Inferior parietal cortex (tissue), 1 donor: Measurements from ENCODE around the gene P2RX7.
A peak's percentile ranks its signal among the peaks of the same experiment; 100 is the strongest.
"Not testable (repeated sequence)": the region's sequence is repeated elsewhere in the genome, so short reads cannot be mapped to it uniquely, and the experiment has no call there.

Experiments used
- DNase-seq: peaks from one replicate; pipeline ENCODE4 v3.0.0-alpha.2; 2016; ENCODE audit errors: extremely low spot score

Gene P2RX7

DNA sequence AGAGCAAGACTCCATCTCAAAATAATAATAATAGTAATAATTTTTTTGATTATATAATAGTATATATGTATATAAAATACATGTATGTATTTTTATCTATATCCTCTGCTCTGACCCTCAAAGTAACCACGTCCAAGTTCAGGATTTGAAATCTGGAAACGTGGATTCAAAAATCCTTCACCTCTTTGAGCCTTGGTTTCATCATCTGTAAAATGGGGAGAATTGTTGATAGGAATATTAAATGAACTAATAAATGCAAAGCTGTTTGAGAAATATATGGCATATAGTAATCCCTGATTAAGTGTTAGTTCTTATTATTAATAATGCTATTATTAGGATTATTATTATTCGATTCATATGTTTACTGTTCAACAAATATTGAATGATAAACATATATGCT lies 2.6 kb downstream of the P2RX7 start:
- no peak for DNase-seq

DNA sequence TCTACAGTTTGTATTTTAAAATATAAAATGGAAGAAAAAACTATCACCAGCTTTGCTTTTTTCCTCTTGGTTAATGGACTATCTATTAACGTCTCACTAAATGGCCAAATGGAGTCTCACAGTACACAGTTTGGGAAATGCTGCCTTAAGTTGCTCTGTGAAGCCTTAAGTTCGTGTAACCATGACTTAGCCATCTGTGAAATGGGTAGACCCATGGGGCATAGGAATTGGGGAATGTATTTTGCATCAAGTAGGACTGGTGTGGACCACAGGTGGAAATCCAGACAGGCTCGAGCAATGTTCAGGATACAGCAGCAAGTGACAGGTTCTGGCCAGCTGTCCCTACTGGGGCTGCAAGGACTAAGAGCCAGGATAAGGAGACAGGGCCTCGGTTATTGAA lies 4.8 kb downstream of the P2RX7 start:
- no peak for DNase-seq

DNA sequence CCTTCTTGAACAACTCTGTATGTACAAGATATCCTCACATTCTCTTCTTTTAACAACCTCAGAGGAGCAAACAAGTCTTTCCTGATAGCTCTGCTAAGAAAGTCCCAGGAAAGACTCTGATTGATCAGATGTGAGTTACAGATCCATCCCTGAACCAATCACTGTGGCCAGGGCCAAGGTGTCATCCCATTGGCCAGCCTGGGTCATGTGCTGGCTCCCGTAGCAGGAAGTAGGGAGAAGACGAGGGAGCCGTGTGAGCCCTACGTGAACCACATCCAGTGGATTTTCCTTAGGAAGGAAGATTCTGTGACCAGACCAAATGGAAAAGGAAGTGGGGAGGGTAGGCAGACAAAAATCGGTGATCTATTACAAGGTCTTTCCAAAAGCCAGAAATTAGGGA lies 5.6 kb downstream of the P2RX7 start:
- DNase-seq: no peak

DNA sequence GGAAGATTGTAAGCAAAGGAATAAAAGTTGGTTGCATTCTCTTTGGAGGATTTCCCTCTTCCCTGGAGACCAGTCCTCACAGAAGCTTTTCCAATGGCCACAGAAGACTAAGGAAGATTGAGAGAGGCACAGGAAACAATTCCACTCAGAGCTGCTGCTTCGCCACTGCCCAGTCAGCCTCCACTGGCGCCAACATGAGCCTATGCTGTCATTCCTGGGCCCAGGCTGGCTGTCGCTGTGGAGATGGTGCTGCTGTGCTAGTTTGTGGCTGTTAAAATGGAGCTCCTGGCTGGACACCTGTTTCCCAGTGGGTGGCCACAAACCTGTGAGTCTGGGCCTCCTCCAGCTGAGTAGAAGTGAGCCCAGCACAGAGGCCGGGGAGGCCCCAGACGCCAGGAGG lies 6.6 kb downstream of the P2RX7 start:
- DNase-seq: no peak

DNA sequence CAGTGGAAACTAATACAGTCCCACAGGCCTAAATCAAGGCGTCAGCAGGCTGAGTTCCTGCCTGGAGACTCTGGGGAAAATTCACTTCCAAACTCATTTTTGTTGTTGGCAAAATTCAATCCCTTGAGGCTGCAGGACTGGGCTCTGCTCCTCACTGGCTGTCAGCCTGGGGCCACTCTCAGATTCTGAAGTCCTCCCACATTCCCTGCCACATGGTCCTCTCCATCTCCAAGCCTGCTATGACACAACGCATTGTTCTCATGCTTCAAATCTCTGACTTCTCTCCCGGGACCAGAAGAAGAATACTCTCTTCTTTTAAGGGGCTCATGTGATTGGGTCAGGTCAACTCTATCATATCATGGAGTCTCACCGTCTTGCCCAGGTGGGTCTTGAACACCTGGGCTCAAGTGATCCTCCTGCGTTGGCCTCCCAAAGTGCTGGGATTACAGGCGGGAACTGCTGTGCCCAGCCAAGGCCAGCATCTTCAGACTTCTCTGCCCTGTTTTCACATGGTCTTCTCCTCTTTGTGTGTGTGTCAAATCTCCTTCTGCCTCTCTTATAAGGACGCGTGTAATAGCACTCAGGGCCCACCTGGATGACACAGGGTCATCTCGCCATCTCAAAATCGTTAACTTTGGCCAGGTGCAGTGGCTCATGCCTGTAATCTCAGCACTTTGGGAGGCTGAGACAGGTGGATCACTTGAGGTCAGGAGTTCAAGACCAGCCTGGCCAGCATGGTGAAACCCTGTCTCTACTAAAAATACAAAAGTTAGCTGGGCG lies 9.7 kb downstream of the P2RX7 start:
- no peak for DNase-seq

DNA sequence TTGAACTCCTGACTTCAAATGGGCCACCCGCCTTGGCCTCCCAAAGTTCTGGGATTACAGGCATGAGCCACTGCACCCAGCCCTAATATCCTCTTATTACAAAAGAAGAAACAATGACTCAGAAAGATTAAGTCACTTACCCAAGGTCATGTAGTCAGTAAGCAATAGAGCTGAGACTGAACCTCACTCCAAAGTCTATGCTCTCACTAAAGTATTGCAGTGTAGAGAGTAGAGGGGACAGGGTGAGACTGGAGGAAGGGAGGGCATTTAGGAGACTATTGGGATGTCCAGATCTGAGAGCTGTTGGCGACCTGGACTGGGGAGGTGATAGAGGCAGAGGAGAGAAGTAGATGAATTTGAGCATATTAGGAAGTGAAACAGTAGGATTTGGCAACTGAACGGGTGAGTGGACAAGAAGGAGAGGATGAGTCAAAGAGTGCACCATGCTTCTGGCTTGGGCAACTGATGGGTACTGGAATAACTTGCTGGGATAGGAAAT lies 11.8 kb downstream of the P2RX7 start:
- DNase-seq: no peak

DNA sequence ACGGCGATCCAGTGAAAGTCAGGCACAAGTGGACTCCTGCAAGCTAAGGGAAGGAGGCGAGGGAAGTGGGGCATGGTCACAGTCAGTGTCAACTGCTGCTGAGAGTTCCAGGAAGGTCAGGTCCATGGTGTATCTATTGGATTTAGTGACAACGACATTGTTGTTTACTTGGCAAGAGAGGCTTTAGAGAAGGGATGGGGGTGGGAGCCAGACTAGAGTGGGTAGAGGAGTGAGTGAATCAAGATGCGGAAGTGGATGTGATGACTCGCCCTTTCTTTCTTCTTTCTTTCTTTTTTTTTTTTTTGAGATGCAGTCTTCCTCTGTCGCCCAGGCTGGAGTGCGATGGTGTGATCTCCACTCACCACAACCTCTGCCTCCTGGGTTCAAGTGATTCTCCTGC lies 12.5 kb downstream of the P2RX7 start:
- no peak for DNase-seq

DNA sequence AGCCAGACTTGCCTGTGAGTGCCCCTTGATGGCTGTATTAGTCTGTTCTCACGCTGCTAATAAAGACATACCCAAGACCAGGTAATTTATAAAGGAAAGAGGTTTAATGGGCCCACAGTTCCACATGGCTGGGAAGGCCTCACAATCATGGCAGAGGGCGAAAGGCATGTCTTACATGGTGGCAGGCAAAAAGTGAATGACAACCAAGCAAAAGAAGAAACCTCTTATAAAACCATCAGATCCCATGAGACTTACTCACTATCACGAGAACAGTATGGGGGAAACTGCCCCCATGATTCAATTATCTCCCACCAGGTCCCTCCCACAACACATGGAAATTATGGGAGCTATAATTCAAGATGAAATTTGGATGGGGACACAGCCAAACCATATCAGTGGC lies 16.6 kb downstream of the P2RX7 start:
- DNase-seq: not testable (repeated sequence)

DNA sequence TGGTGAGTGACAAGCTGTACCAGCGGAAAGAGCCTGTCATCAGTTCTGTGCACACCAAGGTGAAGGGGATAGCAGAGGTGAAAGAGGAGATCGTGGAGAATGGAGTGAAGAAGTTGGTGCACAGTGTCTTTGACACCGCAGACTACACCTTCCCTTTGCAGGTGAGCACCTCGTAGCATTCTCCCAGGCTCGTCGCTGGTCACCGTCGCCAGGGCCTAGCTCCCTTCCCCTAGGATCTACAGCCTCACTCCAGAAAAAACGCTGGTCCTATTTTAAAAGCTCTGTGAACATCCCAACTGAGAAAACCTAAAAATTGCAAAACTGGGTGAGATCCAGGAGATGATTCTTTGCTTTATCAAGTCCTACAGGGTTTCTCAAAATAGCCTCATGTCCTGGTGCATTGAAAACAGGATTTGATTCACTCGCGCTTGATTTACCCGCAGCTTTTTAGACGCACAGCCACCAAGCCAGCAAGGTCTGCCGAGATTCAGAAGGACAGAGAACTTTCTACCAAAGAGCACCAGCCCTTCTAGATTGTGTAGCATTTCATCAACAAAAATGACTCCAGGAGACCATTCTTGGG lies 22.2 kb downstream of the P2RX7 start:
- DNase-seq: peak; percentile 82

DNA sequence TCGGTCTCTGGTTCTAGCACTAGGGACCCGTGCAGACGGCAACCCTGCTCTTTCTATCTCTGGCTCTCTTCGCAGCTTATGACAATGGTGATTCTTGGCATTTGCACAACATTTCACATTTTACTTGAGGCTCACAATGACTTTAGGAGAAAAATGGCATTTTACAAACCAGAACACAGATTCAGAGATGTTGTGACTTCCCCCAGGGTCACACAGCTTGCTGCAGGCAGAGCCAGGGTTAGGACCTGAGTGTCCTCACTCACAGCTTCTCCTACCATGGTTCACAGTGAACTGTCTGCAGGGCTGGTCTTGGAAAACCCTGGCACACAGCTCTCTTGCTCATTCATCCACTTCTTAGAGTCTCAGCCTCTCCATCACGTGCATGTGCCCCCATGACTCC lies 23.7 kb downstream of the P2RX7 start:
- DNase-seq: no peak

DNA sequence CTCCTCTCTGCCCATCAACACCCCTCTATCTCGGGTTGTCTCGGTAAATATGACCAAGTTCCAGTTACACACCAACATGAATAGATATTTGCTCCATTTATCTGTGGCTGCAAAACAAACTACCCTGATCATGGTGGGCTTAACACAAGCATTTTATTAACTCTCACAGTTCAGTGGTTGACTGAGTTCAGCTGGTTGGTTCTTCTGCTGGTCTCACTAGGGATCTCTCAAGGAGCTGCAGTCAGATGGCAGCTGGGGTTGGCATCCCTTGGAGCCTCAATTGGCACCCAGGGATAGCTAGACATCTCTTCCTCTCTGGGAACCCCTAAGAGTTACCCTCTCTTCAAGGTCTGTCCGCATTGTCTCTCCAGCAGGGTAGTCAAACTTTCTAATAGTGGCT lies 25.4 kb downstream of the P2RX7 start:
- DNase-seq: no peak

DNA sequence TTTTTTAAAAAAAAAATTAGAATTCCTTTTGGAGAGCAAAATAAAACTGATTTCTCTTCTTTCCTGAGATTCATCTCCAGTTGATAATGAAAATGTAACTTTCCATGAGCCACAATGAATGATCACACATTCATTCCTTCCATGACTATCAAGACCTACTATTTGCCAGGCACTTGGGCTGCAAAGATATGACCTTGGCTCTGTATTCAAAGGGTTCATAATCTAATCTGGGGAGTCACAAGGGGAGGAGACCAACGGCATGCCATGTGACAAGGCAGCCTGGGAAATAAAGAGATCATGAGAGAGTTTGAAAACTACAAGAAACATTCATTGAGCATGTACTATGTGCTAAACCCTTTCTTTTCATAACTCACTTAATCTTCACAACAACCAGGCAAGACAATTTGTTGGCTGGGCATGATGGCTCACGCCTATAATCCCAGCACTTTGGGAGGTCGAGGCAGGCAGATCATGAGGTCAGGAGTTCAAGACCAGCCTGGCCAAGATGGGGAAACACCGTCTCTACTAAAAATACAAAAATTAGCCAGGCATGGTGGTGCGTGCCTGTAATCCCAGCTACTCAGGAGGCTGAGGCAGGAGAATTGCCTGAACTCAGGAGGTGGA lies 26.2 kb downstream of the P2RX7 start:
- DNase-seq: not testable (repeated sequence)

DNA sequence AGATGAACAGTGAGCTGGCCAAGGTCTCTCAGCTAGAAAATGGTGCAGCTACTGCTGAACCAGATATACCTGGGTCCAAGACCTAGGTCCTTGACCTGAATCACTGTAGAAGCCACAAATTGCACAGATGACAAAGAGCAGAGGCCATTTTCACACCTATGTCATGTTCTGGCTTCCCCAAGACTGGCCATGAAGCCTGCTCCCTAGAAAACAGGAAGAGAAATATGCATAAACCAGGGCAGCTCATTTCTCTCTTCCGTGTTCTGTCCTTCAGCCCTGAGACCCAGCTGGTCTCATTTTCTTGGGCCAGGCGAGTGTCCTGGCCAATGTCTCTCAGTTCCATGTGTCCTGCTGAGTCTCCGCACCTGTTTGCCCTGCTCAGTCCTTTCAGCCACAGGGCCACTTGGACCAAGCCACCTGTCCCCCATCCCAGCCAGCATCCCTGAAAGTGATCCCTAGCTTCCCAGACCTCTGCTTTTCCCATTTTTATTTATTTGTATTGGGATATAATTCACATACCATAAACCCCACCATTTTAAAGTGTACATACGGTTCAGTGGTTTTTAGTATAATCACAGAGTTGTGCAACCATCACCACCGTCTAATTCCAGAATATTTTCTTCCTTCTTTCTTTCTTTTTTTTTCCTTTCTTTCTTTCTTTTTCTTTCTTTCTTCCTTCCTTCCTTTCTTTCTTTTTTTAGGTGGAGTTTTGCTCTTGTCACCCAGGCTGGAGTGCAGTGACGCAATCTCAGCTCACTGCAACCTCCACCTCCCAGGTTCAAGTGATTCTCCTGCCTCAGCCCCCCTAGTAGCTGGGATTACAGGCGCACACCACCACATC lies 27.0 kb downstream of the P2RX7 start:
- no peak for DNase-seq

DNA sequence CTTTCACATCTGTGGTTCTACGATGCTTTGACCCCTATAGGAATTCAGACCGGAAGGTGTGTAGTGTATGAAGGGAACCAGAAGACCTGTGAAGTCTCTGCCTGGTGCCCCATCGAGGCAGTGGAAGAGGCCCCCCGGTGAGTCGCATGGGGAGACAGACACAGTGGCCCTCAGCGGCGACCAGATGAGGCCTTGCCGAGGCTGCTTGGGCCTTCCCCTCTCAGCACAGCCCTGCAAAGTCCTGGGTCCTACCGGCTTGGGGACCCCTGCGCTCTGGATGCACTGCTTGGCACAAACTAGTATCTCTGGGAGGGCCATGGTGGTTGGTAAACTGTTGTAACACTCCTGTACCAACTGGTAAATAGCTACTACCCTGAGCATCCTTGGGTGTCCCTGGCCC lies 29.7 kb downstream of the P2RX7 start:
- no peak for DNase-seq

DNA sequence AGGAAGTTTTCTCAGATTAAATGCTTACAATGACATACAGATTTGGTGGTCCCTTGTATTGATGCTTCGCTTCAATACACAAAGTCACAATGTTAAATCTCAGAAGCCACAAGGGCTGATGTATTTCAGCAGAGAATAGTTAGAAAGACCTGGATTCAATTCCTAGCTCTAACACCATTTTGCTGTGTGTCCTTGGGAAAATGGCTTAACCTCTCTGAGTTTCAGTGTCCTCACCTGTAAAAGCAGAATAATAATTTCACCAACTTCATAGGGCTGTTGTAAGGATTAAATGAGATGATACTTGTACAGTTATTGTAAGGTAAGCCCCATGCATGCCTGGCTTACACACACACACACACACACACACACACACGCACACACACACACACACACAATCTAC lies 30.3 kb downstream of the P2RX7 start:
- DNase-seq: no peak

DNA sequence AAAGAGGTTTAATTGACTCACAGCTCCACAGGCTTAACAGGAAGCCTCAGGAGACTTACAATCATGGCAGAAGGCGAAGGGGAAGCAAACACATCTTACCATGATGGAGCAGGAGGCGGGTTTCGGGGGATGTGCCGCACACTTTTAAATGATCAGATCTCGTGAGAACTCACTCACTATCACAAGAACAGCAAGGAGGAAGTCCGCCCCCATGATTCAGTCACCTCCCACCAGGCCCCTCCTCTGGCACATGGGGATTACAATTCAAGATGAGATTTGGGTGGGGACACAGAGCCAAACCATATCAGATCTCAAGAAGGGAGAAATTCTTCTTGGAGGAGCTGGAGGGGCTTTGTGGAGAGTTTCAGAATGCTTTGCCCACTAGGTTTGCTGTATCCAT lies 32.2 kb downstream of the P2RX7 start:
- not testable (repeated sequence) for DNase-seq

DNA sequence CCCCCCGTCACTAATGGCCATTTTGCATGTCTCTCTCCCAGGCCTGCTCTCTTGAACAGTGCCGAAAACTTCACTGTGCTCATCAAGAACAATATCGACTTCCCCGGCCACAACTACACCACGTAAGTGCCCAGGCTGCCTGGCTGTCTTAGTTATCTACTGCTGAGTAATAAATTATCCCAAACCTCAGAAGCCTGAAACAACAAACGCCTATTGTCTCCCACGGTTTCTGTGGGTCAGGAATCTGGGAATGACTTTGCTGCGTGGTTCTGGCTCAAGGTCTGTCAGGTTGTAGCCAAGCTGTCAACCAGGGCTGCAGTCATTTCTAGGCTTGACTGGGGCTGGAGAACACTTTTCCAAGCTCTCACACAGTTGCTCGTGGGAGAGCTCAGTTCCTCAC lies 32.6 kb downstream of the P2RX7 start:
- DNase-seq: no peak

DNA sequence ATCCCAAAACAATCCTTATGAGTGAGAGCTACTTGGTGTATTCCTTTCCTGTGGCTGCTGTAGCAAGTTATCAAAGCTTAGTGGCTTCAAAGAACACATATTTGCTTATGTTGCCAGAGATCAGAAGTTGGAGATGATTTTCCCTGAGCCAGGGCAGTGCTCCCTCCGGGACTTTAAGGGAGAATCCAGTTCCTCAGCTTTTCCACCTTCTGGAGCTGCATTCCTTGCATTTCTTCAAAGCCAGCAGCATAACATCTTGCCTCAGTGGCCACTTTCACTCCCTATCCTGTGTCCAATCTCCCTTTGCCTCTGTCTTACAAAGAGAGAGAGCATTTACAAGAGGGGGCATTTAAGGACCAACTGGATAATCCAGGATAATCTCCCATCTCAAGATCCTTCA lies 33.7 kb downstream of the P2RX7 start:
- no peak for DNase-seq

DNA sequence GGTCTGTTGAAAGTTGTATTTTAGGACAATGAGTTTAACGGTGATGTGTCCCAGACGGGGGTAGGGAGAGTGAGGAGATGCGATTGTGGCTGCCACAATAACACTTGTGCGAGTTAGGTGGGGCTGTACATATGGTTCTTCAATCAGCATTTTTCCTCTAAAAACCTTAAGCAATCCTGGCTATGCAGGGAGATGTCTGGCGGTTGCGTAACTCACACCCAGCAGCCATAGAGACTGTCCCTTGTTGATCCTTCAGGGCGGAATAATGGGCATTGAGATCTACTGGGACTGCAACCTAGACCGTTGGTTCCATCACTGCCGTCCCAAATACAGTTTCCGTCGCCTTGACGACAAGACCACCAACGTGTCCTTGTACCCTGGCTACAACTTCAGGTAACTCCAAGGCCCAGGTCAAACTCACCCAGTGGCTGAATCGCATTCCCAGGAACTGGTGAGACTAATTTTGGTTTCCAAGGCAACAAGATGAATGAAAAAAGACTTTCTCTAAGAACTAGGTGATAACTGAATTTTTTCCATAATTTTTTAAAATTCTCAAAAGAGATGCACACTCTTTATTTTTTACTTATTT lies 34.6 kb downstream of the P2RX7 start:
- DNase-seq: no peak

DNA sequence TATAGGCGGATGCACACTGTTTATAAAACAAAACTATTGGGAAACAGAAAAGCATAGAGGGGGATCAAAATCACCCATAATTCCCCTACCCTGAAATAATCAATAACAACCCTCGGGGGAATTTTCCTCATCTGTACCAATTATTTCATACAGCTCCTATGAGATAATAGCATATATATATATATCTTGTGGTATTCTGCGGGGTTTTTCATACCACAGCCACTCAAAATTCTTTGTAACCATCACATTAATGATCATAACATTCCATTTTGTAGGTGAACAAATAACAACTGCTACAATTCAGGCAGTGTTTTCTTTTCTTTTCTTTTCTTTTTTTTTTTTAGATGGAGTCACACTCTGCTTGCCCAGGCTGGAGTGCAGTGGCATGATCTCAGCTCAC lies 35.3 kb downstream of the P2RX7 start:
- no peak for DNase-seq

DNA sequence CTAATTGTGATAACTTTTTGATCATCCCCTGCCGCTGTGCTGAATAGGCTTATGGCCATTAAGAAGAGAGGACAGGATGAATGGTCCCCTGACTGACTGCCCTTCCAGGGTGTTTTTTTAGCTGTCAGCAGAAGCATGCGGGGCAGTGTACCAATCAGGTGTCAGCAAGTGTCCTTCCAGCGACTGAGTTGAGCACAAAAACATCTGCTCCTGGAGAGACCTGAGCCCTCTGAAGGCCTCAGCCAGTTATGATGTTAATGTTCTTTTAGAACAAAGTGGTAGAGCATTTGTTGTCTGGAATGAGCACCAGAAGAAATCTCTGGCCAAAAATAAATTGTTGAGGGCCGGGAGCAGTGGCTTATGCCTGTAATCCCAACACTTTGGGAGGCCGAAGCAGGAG lies 37.5 kb downstream of the P2RX7 start:
- no peak for DNase-seq
